Esophagus muscularis mucosa (tissue), 4 donors: ENCODE results near the gene SGF29. TPM values are rescaled to one million over a fixed set of nuclear protein-coding genes. Genes with fewer than 3 reads are reported as not detected.
"Not testable (repeated sequence)": the region's sequence is repeated elsewhere in the genome, so short reads cannot be mapped to it uniquely, and the experiment has no call there.

Experiments
- DNase-seq: peaks from one replicate; pipeline ENCODE4 v3.0.0-alpha.2; 2017; ENCODE audit errors: extremely low spot score
- H3K27ac ChIP-seq, 4 donors: fragments of 200-600 bp; sonication (generic); replicated peaks in 1 of 4; 1 replicate in 3 of 4; 2 replicates in 1 of 4; pipeline ENCODE4 v1.5.1; 2016 to 2019; ENCODE audit warnings: mild to moderate bottlenecking in 1 of 4
- H3K27me3 ChIP-seq, 4 donors: fragments of 200-600 bp; sonication (generic); one replicate each; pipeline versions ENCODE4 v1.5.1 to v1.6.0; 2016 to 2019
- H3K36me3 ChIP-seq, 4 donors: fragments of 200-600 bp; sonication (generic); one replicate each; pipeline ENCODE4 v1.5.1; 2016 to 2019
- H3K4me1 ChIP-seq, 4 donors: fragments of 200-600 bp; sonication (generic); one replicate each; pipeline ENCODE4 v1.5.1; 2016 to 2019
- H3K4me3 ChIP-seq, 4 donors: fragments of 200-600 bp; sonication (generic); 1 replicate in 2 of 4; 2 replicates in 2 of 4; pipeline ENCODE4 v1.5.1; 2016 to 2019; ENCODE audit warnings: mild to moderate bottlenecking in 4 of 4, moderate library complexity in 1 of 4
- H3K9me3 ChIP-seq, 4 donors: fragments of 200-600 bp; sonication (generic); 1 replicate in 3 of 4; 2 replicates in 1 of 4; pipeline ENCODE4 v1.5.1; 2016 to 2019
- EP300 ChIP-seq: sonication (generic); formaldehyde crosslinking; IDR thresholded peaks from one replicate; pipeline ENCODE4 v1.6.1; 2017; ENCODE audit warnings: antibody characterized with exemption
- POLR2A ChIP-seq: fragments of 450-650 bp; IDR thresholded peaks from one replicate; pipeline ENCODE4 v1.6.1; 2017; ENCODE audit warnings: antibody characterized with exemption, moderate library complexity, mild to moderate bottlenecking, low read depth
- POLR2AphosphoS5 ChIP-seq, 2 donors: sonication (generic); formaldehyde crosslinking; IDR thresholded peaks; one replicate each; pipeline ENCODE4 v1.6.1; 2017; ENCODE audit warnings: antibody characterized with exemption in 2 of 2
- WGBS: methylation state at CpG from one replicate; pipeline ENCODE4 v1.1.5; 2018; 5-methylcytosine and 5-hydroxymethylcytosine counted together
- intact Hi-C: fragments of 100-400 bp; cut with DNase I; formaldehyde crosslinking; loops from one replicate; pipeline ENCODE4 v1.15.1; 2023
- total RNA-seq, 4 donors: library from RNA; depleted of rRNA; stranded (reverse); fragments of >200 nt; gene quantifications; one replicate each; pipeline versions ENCODE4 v1.1.0 to v1.2.1, GENCODE V29; 2016
- TF ChIP-seq, protein P1 (sequence below), 3 experiments: fragments of 200-600 bp in 2 of 3; fragments of 450-650 bp in 1 of 3; sonication (generic) in 2 of 3; IDR thresholded peaks; one replicate each; pipeline ENCODE4 v1.5.1; 2017 to 2019; ENCODE audit warnings: antibody characterized with exemption in 3 of 3, mild to moderate bottlenecking in 2 of 3, moderate library complexity in 1 of 3

The SGF29 gene
- total RNA-seq, 4 donors from 2014 or later, result 33.2 to 43.4 (median 39.9) TPM

DNA sequence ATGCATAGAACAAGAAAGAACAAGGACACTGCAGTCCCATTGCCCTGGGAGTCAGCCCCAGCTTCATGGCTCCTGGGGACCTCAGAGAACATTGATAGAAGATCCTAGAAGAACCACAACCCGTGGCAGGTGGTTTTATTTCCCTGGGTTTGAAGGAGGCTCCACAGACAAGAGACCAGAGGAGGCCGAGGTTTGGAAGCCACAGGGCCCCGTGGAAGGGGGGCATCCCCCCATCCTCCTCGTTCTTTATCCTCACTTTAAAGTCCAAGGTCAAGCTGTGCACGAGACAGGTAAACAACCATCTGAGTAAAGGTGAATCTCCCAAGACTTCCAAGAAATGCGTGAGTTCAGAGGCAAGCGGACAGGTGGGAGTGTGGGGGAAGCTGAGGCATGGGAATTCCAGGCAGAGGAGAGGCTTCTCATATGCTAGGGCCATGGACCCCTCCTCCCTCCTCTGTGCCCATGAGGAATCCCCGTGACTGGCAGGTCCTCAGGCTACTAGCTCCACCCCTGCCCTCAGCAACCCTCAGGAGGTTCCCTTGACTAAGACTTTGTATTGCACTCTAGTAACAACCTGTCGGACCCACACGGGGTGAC, 57.0 kb downstream of the SGF29 start:
- intact Hi-C loops, result no loop called here
- Histone ChIP-seq H3K27ac (peak overlapping the region in 1 of 4 donors; percentile 31), H3K4me1 (peaks cover 18 to 23% (median 19%) of the 10 kb centered on the region in 4 donors), H3K4me3 (no peak overlapping the region), H3K9me3 (no peaks in the 10 kb centered on the region), H3K27me3 (no peaks in the 10 kb centered on the region), H3K36me3 (peaks cover 0 to 11% (median 8%) of the 10 kb centered on the region in 4 donors)
- DNase-seq, result no peak
- TF ChIP-seq POLR2AphosphoS5 (IDR thresholded peaks at IDR 0.05) (no peak), POLR2A (no peak), EP300 (no peak)
- TF ChIP-seq, protein P1, sequence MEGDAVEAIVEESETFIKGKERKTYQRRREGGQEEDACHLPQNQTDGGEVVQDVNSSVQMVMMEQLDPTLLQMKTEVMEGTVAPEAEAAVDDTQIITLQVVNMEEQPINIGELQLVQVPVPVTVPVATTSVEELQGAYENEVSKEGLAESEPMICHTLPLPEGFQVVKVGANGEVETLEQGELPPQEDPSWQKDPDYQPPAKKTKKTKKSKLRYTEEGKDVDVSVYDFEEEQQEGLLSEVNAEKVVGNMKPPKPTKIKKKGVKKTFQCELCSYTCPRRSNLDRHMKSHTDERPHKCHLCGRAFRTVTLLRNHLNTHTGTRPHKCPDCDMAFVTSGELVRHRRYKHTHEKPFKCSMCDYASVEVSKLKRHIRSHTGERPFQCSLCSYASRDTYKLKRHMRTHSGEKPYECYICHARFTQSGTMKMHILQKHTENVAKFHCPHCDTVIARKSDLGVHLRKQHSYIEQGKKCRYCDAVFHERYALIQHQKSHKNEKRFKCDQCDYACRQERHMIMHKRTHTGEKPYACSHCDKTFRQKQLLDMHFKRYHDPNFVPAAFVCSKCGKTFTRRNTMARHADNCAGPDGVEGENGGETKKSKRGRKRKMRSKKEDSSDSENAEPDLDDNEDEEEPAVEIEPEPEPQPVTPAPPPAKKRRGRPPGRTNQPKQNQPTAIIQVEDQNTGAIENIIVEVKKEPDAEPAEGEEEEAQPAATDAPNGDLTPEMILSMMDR (IDR thresholded peaks at IDR 0.05), result no peak
- 71% methylated on average over 10 of the region's 10 CpGs for WGBS

DNA sequence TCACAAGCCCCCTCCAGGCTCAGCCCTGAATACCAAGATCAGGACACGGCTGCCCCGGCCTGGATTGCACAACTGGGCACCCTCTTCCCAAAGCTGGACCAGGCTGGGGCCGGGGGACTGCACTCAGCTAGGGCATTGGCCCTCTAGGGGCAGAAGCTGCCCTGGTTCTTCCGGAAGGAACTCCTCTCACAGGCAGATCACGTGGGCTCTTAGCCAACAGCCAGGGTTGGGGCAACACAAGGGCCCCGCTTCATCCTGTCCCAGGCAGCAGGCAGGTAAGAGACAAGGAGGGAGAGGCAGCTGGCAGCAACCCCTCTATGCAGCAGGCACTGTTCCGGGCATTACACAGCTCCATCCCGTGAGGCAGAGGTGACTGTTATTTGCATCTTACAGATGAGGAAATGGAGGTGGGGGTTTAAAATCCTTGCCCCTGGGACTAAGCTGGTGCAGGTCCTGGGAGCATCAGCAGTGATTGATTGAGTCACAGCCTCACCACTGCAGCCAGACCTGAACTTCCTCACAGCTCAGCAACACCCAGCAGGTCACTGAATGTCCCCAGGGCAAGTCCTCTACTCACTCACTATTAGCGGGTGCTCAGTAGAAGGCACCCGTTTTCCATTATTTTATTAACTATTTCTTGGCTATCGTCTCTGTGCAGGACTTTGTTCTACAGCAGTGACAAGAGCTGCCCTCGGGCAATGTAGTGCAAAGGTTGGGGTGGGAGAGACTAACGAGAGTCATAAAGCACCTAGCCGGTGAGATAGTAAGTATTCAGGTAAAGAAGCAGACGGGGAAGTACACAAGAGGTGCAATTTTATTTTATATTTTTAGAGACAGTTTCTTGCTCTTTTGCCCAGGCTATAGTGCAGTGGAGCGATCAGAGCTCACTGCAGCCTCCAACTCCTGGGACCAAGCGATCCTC, 58.9 kb downstream of the SGF29 start:
- H3K27me3 ChIP-seq, H3K36me3 ChIP-seq, H3K27ac ChIP-seq, H3K4me3 ChIP-seq, intact Hi-C loops, H3K9me3 ChIP-seq, DNase-seq: not testable (repeated sequence)
- WGBS, result no CpG with 5 or more reads among the region's 17 CpGs
- peaks cover 18 to 23% (median 19%) of the 10 kb centered on the region in 4 donors for H3K4me1 ChIP-seq

DNA sequence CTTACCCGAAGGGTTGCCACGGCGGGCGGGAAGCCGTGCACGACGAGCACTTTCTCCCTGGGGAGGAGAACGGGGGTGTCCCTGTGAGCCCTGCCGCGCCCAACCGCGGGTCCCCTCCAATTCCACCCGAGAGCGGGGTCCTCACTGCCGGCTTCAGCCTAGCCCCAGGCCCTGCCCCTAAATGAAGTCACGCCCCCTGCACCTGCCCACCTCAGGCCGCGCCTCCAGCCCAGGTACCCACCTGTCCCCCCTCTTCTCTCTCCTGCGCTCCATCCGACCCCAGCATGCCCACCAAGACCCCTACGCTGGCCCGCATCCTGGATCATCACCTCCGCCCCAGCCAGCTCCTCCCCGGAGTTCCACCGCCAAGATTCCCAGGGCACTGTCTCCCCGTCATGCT, 60.2 kb downstream of the SGF29 start:
- H3K27me3 ChIP-seq, H3K27ac ChIP-seq, intact Hi-C loops, H3K4me3 ChIP-seq, H3K36me3 ChIP-seq, H3K9me3 ChIP-seq, DNase-seq: not testable (repeated sequence)
- WGBS, result no CpG with 5 or more reads among the region's 26 CpGs
- peaks cover 18 to 19% (median 19%) of the 10 kb centered on the region in 4 donors for H3K4me1 ChIP-seq

DNA sequence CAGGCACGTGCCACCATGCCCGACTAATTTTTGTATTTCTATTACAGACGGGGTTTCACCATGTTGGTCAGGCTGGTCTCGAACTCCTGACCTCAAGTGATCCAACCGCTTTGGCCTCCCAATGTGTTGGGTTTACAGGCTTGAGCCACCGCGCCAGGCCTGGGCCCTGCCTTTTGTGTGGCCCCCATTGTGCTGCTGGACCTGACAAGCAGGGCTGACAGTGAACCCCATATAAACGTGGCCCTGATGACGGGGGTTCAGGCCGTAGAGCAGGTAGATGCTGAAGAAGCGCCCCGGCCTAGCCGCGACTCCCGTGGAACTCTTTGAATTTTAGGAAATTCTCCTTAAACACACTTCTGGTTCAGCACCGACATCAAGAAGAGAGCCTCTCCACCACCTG, 60.8 kb downstream of the SGF29 start:
- H3K4me3 ChIP-seq, H3K9me3 ChIP-seq, intact Hi-C loops, H3K36me3 ChIP-seq, H3K27ac ChIP-seq, DNase-seq, H3K27me3 ChIP-seq: not testable (repeated sequence)
- peaks cover 12 to 14% (median 12%) of the 10 kb centered on the region in 4 donors for H3K4me1 ChIP-seq
- 88% methylated on average over 16 of the region's 16 CpGs for WGBS

DNA sequence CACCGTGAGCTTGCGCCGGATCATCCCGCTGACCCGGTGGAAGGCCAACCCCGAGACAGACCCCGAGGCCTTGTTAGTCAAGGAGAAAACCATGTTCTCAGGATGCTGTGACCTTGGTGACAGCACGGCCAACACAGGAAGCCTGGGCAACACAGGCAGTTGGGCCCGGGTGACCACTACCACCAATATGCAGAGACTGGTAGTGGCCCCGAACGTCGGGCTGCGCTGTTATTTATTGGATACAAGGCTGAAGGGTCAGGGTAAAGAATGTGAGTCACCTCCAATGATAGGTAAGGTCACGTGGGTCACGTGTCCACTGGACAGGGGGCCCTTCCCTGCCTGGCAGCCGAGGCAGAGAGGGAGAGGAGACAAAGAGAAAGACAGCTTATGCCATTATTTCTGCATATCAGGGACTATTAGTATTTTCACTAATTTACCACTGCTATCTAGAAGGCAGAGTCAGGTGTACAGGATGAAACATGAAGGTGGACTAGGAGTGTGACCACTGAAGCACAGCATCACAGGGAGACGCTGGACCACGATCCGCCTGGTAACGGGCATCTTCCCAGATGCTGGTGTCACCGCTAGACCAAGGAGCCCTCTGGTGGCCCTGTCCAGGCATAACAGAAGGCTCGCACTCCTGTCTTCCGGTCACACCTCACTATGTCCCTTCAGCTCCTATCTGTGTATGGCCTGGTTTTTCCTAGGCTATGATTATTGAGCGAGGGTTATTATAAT, 61.9 kb downstream of the SGF29 start:
- H3K36me3 ChIP-seq, intact Hi-C loops, H3K9me3 ChIP-seq, H3K4me1 ChIP-seq, H3K27ac ChIP-seq, H3K4me3 ChIP-seq, H3K27me3 ChIP-seq, DNase-seq: not testable (repeated sequence)
- WGBS, result 43% methylated on average over 17 of the region's 24 CpGs
- TF ChIP-seq, protein P1 (IDR thresholded peaks at IDR 0.05), result peak; percentile 53 to 79 (median 74)
- TF ChIP-seq POLR2AphosphoS5 (IDR thresholded peaks at IDR 0.05), result peak in 1 of 2 donors; percentile 49

DNA sequence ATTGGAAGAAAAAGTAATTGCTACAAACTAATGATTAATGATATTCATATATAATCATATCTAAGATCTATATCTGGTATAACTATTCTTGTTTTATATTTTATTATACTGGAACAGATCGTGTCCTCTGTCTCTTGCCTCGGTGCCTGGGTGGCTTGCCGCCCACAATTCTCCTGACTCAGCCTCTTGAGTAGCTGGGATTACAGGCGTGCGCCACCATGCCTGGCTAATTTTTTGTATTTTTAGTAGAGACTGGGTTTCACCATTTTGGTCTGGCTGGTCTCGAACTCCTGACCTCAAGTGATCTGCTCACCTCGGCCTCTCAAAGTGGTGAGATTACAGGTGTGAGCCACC, 62.5 kb downstream of the SGF29 start:
- intact Hi-C loops, H3K27me3 ChIP-seq, H3K4me1 ChIP-seq, H3K27ac ChIP-seq, H3K4me3 ChIP-seq, H3K9me3 ChIP-seq, H3K36me3 ChIP-seq, DNase-seq: not testable (repeated sequence)
- 86% methylated on average over 7 of the region's 7 CpGs for WGBS
